ENCODE data around the gene ZNF878.

Gene ZNF878

DNA sequence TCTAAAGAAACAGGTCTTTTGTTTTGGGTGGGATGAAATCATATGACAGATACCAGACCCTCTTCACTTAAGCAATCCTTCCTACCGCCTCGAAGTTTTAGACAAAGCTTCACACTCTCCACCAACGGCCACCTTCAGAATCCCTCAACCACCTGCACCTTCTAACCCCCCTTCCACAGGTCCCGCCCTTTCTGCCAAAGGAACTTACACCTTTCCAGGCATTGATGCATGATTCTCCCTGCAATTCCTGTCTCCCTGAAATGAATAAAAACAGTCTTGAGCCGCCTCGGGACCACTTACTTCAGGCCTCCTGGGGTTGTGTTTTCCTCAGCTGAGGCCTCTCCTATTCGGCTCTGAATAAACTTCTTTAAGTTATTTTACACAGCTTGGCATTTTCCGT lies 18.1 kb downstream of the ZNF878 start:
- DNase-seq (ENCODE audit: low read depth): no peak

DNA sequence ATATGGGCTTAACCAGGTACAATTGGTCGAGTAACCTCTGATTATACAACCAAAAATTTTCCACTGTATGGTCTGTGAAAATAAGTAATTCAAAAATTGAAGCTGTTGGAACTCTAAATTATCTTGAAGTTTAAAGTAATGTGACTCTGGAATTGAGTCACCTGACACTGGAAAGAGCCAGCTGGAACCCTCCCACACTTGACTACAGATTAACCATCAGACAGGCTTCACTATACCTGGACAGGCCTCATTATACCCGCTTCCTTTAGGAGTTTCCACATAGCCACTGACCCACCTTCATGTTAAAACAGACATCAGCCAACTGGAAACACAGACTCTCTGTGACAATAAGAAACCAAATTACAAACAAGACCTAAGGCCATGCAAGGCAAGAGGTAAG lies 18.6 kb downstream of the ZNF878 start:
- DNase-seq (ENCODE audit: low read depth): no peak

DNA sequence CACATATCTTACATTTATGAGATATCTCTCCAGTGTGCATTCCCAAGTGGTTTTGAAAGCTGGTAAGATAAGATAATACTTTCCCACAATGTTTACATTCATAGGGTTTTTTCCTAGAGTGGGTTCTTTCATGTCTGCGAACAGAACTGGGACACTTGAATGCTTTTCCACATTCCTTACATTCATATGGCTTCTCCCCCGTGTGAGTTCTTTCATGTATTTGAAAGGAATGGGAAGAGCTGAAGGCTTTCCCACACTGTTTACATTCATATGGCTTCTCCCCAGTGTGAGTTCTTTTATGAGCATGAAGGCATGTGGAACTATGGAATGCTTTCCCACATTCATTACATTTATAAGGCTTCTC lies 37.0 kb downstream of the ZNF878 start:
- DNase-seq (ENCODE audit: low read depth): no peak

DNA sequence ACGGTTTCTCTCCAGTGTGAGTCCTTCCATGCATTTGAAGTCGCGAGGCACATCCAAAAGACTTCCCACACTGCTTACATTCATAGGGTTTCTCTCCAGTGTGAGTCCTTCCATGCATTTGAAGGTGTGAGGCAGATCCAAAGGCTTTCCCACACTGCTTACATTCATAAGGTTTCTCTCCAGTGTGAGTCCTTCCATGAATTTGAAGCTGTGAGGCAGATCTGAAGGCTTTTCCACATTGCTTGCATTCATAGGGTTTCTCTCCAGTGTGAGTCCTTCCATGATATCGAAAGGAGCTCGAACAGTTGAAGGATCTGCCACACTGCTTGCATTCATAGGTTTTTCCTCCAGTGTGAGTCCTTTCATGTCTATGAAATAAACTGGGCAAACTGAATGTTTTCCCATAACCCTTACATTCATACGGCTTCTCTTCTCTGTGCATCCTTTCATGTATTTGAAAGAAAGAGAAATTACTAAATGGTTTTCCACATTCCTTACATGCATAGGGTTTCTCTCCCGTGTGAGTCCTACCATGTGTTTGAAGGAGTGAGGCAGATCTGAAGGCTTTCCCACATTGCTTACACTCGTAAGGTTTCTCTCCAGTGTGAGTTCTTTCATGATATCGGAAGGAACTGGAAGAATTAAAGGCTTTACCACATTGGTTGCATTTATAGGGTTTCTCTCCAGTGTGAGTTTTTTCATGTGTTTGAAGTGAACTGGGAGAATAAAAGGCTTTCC lies 37.6 kb downstream of the ZNF878 start:
- DNase-seq (ENCODE audit: low read depth): no peak

DNA sequence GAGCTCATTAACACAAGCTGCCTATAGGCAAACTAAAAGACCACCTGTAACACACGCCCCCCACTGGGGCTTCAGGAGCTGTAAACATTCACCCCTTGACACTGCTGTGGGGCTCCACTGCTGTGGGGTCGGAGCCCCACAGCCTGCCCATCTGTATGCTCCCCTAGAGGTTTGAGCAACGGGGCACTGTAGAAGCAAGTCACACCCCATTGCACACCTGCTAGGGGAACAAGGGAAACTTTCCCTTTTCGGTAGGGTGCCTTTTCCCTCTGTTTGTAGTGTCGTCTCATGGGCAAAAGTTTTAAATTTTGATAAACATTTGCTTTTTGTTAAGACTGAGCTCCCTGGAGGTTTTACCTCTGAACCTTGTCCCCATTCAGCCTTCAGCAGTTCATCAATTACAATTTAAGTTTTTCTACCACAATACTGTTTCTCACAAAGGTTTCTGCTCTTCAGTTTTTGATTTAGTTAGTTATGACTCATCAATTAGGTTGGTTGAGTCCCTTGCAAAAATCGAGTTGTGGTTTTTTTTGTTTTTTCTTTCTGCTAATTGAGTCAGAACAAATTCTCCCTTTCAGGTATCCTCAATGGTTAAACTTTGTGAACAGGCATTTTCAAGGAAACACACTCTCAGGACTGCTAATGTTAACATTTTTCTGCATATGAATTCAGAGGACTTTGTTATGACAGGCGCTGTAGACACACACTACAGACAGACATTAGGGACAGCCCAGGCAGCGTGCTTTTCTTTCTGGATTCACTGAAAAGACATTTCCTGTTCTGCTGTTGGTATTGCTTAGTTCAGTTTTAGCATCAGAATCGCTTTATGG lies 52.4 kb downstream of the ZNF878 start:
- DNase-seq (ENCODE audit: low read depth): no peak

DNA sequence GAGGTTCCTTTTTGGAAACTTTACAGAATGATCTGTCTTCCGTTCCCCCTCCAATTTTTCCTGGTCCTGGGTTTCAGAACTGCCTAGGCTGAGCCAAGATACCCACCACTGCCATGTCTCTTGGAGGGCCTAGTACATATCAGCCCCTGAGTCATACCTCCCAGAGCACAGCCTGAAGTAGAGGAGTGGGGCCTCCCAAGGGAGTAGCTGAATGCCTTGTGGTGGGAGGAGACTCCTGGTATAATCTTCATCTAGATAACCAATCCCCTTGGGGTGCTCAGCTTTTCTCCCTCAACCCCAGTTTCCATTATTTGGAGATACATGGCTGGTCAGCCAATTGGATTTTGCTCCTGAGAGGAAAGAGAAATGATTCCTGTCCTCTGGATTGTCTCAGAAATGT lies 57.6 kb downstream of the ZNF878 start:
- DNase-seq (ENCODE audit: low read depth): no peak
